Endothelial cell of umbilical vein (primary cell): ENCODE measurements around the gene BICRA. TPM values are rescaled to one million over a fixed set of nuclear protein-coding genes. Genes with fewer than 3 reads are reported as not detected.

Experiments
- BruUV-seq: library from RNA; stranded (reverse); fragments of 400-500 nt; replicated peaks from 2 replicates; lab custom pipeline; 2021; lab: Mats Ljungman, UMichigan
- CTCF ChIA-PET: fragments of 300-600, 350-600 bp; sonication (Branson Sonifier 250); formaldehyde crosslinking; loops from one replicate; lab custom pipeline; 2021; ENCODE audit warnings: antibody characterized with exemption, inconsistent platforms; lab: Charles Lee
- POLR2A ChIA-PET: fragments of 300-600, 350-600 bp; sonication (Branson Sonifier 250); formaldehyde crosslinking; loops from one replicate; lab custom pipeline; 2021; ENCODE audit warnings: antibody characterized with exemption, inconsistent platforms; lab: Charles Lee
- DNase-seq: peaks from one replicate; pipeline ENCODE4 v3.0.0-alpha.2; 2011; ENCODE audit warnings: low read depth, low spot score
- FAIRE-seq: peaks from 2 replicates; lab custom pipeline; 2011; peaks lifted over from hg19 to GRCh38; lab: Jason Lieb, UNC
- H2AFZ ChIP-seq: 2 replicates; pipeline ENCODE4 v1.6.0; 2012; ENCODE audit warnings: low read depth, low read length, control low read depth, inconsistent platforms
- H3K27ac ChIP-seq: 2 replicates; pipeline ENCODE4 v1.5.1; 2011; ENCODE audit warnings: low read depth, mild to moderate bottlenecking, control low read depth, low read length, moderate library complexity; ENCODE audit not compliant: insufficient read depth
- H3K27me3 ChIP-seq, 2 experiments: 2 replicates each; pipeline versions ENCODE4 v1.6.0 to v1.6.1; 2011; ENCODE audit warnings: low read length in 2 of 2, mixed read lengths in 1 of 2; ENCODE audit not compliant: control insufficient read depth in 2 of 2, insufficient read depth in 2 of 2
- H3K36me3 ChIP-seq, 2 experiments: 2 replicates in 1 of 2; 3 replicates in 1 of 2; pipeline ENCODE4 v1.5.1; 2011; ENCODE audit warnings: low read length in 2 of 2, mild to moderate bottlenecking in 1 of 2, moderate library complexity in 1 of 2; ENCODE audit not compliant: control insufficient read depth in 2 of 2, insufficient read depth in 2 of 2; ENCODE audit errors: extremely low read depth in 1 of 2
- H3K4me1 ChIP-seq: 3 replicates; pipeline ENCODE4 v1.5.1; 2011; ENCODE audit warnings: mild to moderate bottlenecking, low read length; ENCODE audit not compliant: control insufficient read depth, insufficient read depth; ENCODE audit errors: extremely low read depth
- H3K4me2 ChIP-seq: 2 replicates; pipeline ENCODE4 v1.6.1; 2011; ENCODE audit warnings: low read length, control low read depth, mixed read lengths; ENCODE audit not compliant: insufficient read depth
- H3K4me3 ChIP-seq, 3 experiments: fragments of 200-600 bp in 1 of 3; sonication (generic), shearing (Covaris generic) in 1 of 3; replicated peaks in 1 of 3; 2 replicates each; pipeline ENCODE4 v1.5.1; 2011 to 2016; ENCODE audit warnings: control low read depth in 3 of 3, low read length in 3 of 3, mild to moderate bottlenecking in 2 of 3, inconsistent platforms in 1 of 3, low read depth in 1 of 3, moderate library complexity in 1 of 3; ENCODE audit not compliant: insufficient read depth in 1 of 3
- H3K79me2 ChIP-seq: 2 replicates; pipeline ENCODE4 v1.6.0; 2012; ENCODE audit warnings: low read length, inconsistent platforms; ENCODE audit not compliant: control insufficient read depth, insufficient read depth
- H3K9ac ChIP-seq: replicated peaks from 2 replicates; pipeline ENCODE3; 2011; ENCODE audit warnings: low read length, control low read depth; ENCODE audit not compliant: insufficient read depth; ENCODE audit errors: extremely low read depth
- H3K9me1 ChIP-seq: replicated peaks from 3 replicates; pipeline ENCODE4 v1.6.0; 2011; ENCODE audit warnings: mild to moderate bottlenecking, low read length; ENCODE audit not compliant: control insufficient read depth, insufficient read depth; ENCODE audit errors: extremely low read depth
- H3K9me3 ChIP-seq: replicated peaks from 2 replicates; pipeline ENCODE4 v1.5.1; 2012; ENCODE audit warnings: low read length, inconsistent platforms; ENCODE audit not compliant: control insufficient read depth, insufficient read depth
- H4K20me1 ChIP-seq: replicated peaks from 2 replicates; pipeline ENCODE3; 2011; ENCODE audit warnings: mild to moderate bottlenecking, low read length; ENCODE audit not compliant: control insufficient read depth, insufficient read depth; ENCODE audit errors: extremely low read depth
- CTCF ChIP-seq, 2 donors: IDR thresholded peaks; 1 replicate in 1 of 2; 2 replicates in 1 of 2; pipeline ENCODE4 v1.5.1; 2011; ENCODE audit warnings: low read length in 2 of 2, mild to moderate bottlenecking in 2 of 2, moderate library complexity in 2 of 2, control low read depth in 1 of 2, inconsistent platforms in 1 of 2, low read depth in 1 of 2; ENCODE audit not compliant: insufficient read depth in 1 of 2; ENCODE audit errors: extremely low read depth in 1 of 2
- EZH2 ChIP-seq: IDR thresholded peaks from 2 replicates; pipeline ENCODE4 v1.6.1; 2012; ENCODE audit warnings: borderline replicate concordance, low read depth, mild to moderate bottlenecking, moderate library complexity, low read length, inconsistent platforms; ENCODE audit not compliant: severe bottlenecking
- FOS ChIP-seq: IDR thresholded peaks from 2 replicates; pipeline ENCODE4 v1.6.1; 2011; ENCODE audit warnings: mild to moderate bottlenecking, low read length, moderate library complexity, borderline replicate concordance; ENCODE audit not compliant: insufficient read depth
- GATA2 ChIP-seq: IDR thresholded peaks from 2 replicates; pipeline ENCODE4 v1.7.0; 2011; ENCODE audit warnings: low read depth, mild to moderate bottlenecking, moderate library complexity, mixed read lengths, low read length; ENCODE audit not compliant: insufficient read length, insufficient read depth
- JUN ChIP-seq: IDR thresholded peaks from 2 replicates; pipeline ENCODE4 v1.6.1; 2011; ENCODE audit warnings: borderline replicate concordance, low read depth; ENCODE audit not compliant: insufficient read length, insufficient read depth
- MYC ChIP-seq: IDR thresholded peaks from one replicate; pipeline ENCODE4 v1.6.1; 2011; ENCODE audit warnings: mild to moderate bottlenecking, low read depth, low read length
- POLR2A ChIP-seq: IDR thresholded peaks from 2 replicates; pipeline ENCODE4 v1.6.1; 2012; ENCODE audit warnings: low read depth, mild to moderate bottlenecking, control low read depth, low read length
- POLR2AphosphoS5 ChIP-seq: IDR thresholded peaks from 2 replicates; pipeline ENCODE4 v1.6.1; 2012; ENCODE audit warnings: low read depth, mild to moderate bottlenecking, control low read depth, low read length, moderate library complexity; ENCODE audit not compliant: insufficient read depth
- dilution Hi-C: fragments of 300-500 bp; cut with MboI; formaldehyde crosslinking; loops from one replicate; pipeline ENCODE4 v1.15.0; 2019; ENCODE audit warnings: low sequenced_read_pairs; ENCODE audit not compliant: extremely low pct_ligation_motif_present
- intact Hi-C: fragments of 100-400 bp; cut with micrococcal nuclease; formaldehyde crosslinking; loops from one replicate; pipeline ENCODE4 v1.10.0; 2022
- polyA plus RNA-seq, 4 experiments: library from polyadenylated mRNA; depleted of rRNA in 3 of 4; stranded (reverse) in 3 of 4; unstranded in 1 of 4; fragments of >200 nt; gene quantifications; 2 replicates each; pipeline versions ENCODE4 v1.2.1 to v1.2.3, GENCODE V29; 2011 to 2012; ENCODE audit warnings: missing spikeins in 1 of 4
- total RNA-seq: library from RNA; stranded (reverse); gene quantifications from 2 replicates; pipeline ENCODE4 v1.2.3, GENCODE V29; 2021
- TF ChIP-seq, protein P1 (sequence below): IDR thresholded peaks from 2 replicates; pipeline ENCODE4 v1.6.1; 2011; ENCODE audit not compliant: insufficient read depth, insufficient read length

The BICRA gene
- total and polyA plus RNA-seq, 2 donors (not counting 3 experiments of a cell fraction or from before 2014, with no cell fraction given) = 3.8 to 20.5 TPM

DNA sequence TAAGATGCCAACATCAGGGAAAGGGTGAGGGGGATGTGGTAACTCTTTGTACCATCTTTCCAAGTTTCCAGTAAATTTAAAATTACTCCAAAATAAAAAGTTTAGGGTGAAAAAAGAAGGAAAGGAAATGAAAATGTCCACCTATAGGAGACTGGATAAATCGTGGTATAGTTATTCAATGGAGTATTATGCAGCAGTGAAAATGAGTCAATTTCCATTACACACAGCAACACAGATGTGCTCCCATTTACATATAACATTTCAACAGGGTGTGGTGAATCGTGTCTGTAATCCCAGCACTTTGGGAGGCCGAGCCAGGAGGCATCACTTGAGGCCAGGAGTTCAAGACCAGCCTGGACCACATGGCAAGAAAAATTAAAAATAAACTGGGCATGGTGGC, 28.5 kb upstream of the BICRA start:
- no TSS peak for BruUV-seq
- POLR2A ChIA-PET = no interaction called here
- TF ChIP-seq POLR2AphosphoS5 (no peak), POLR2A (no peak), MYC (no peak), GATA2 (no peak), FOS (no peak), CTCF (IDR thresholded peaks at IDR 0.05; ENCODE audit: extremely low read depth in 1 of 2, insufficient read depth in 1 of 2, low read depth in 1 of 2, low read length in 2 of 2) (no peak), EZH2 (no peak), JUN (no peak)
- TF ChIP-seq, protein P1, sequence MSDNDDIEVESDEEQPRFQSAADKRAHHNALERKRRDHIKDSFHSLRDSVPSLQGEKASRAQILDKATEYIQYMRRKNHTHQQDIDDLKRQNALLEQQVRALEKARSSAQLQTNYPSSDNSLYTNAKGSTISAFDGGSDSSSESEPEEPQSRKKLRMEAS = no peak
- no peaks in the 10 kb centered on the region for H3K36me3 ChIP-seq
- H4K20me1 ChIP-seq = no peaks in the 10 kb centered on the region
- no peak overlapping the region for H2AFZ ChIP-seq
- no peaks in the 10 kb centered on the region for H3K79me2 ChIP-seq
- dilution Hi-C loops (no loop called here), intact Hi-C loops (no loop called here)
- no peak overlapping the region for H3K4me3 ChIP-seq
- no peaks in the 10 kb centered on the region for H3K9me3 ChIP-seq
- no peaks in the 10 kb centered on the region for H3K27me3 ChIP-seq
- H3K9ac ChIP-seq = no peak overlapping the region
- no peaks in the 10 kb centered on the region for H3K9me1 ChIP-seq
- no peak overlapping the region for H3K27ac ChIP-seq
- no peak for DNase-seq
- no peak for FAIRE-seq
- H3K4me2 ChIP-seq = no peak overlapping the region
- no peaks in the 10 kb centered on the region for H3K4me1 ChIP-seq
- CTCF ChIA-PET = no interaction called here
